ENCODE results near the gene ADAMTSL5.
A peak's percentile ranks its signal among the peaks of the same experiment; 100 is the strongest.
"Not testable (repeated sequence)": the region's sequence is repeated elsewhere in the genome, so short reads cannot be mapped to it uniquely, and the experiment has no call there.

ADAMTSL5 gene

GRCh38 chr19:1511318-1512317 is 1.2 kb downstream of the ADAMTSL5 start:
- no peak for DNase-seq

- no peak for DNase-seq
Measured at GRCh38 chr19:1510807-1511206, 2.0 kb downstream of the ADAMTSL5 start.

GRCh38 chr19:1510442-1510806 is 2.4 kb downstream of the ADAMTSL5 start:
- no peak for DNase-seq

- DNase-seq, result no peak
Measured at GRCh38 chr19:1509602-1510441, 3.0 kb downstream of the ADAMTSL5 start.

- DNase-seq, result no peak
Measured at GRCh38 chr19:1508507-1508856, 4.3 kb downstream of the ADAMTSL5 start.

GRCh38 chr19:1507763-1508506 is 4.9 kb downstream of the ADAMTSL5 start:
- peak; percentile 84 for DNase-seq

GRCh38 chr19:1507192-1507660 is 5.6 kb downstream of the ADAMTSL5 start:
- DNase-seq, result no peak

- no peak for DNase-seq
Measured at GRCh38 chr19:1505991-1506881, 6.6 kb downstream of the ADAMTSL5 start.

GRCh38 chr19:1505012-1505411 is 7.8 kb downstream of the ADAMTSL5 start:
- no peak for DNase-seq

GRCh38 chr19:1503925-1504773 is 8.7 kb downstream of the ADAMTSL5 start:
- DNase-seq, result no peak

GRCh38 chr19:1503089-1503924 is 9.5 kb downstream of the ADAMTSL5 start:
- peak; percentile 44 for DNase-seq

- no peak for DNase-seq
Measured at GRCh38 chr19:1502433-1503088, 10.3 kb downstream of the ADAMTSL5 start.

- no peak for DNase-seq
Measured at GRCh38 chr19:1501200-1501595, 11.6 kb downstream of the ADAMTSL5 start.

- not testable (repeated sequence) for DNase-seq
Measured at GRCh38 chr19:1499231-1499630, 13.6 kb downstream of the ADAMTSL5 start.

GRCh38 chr19:1497578-1498235 is 15.1 kb downstream of the ADAMTSL5 start:
- DNase-seq, result no peak

GRCh38 chr19:1496714-1497577 is 15.9 kb downstream of the ADAMTSL5 start:
- DNase-seq, result no peak

GRCh38 chr19:1495799-1496713 is 16.8 kb downstream of the ADAMTSL5 start:
- no peak for DNase-seq

Measured in activated effector memory CD4-positive, alpha-beta T cell treated with Interleukin-2 at 50 U/mL for 16 hours (primary cell).